ENCODE measurements around the gene PIP5K1C. TPM values are rescaled to one million over a fixed set of nuclear protein-coding genes. Genes with fewer than 3 reads are reported as not detected.

Gene PIP5K1C
- total RNA-seq, 1 donor from 2014 or later = 8.6 TPM

GRCh38 chr19:3605770-3606169, 94.5 kb downstream of the PIP5K1C start:
- H4K20me1 ChIP-seq (ENCODE audit: low read depth) = no peaks in the 10 kb centered on the region
- no peak for DNase-seq (ENCODE audit: low spot score)
- TF ChIP-seq EZH2 (IDR thresholded peaks at IDR 0.05) (no peak), CTCF (IDR thresholded peaks at IDR 0.05) (no peak), EZH2phosphoT487 (IDR thresholded peaks at IDR 0.05) (no peak)
- H3K27ac ChIP-seq = no peak overlapping the region
- H3K4me1 ChIP-seq = peaks cover 12% of the 10 kb centered on the region
- H3K27me3 ChIP-seq = peaks cover 37% of the 10 kb centered on the region
- peaks cover 14% of the 10 kb centered on the region for H3F3A ChIP-seq (ENCODE audit: low read depth)
- no peaks in the 10 kb centered on the region for H3K36me3 ChIP-seq
- no peaks in the 10 kb centered on the region for H3K79me2 ChIP-seq (ENCODE audit: low read depth)
- peaks cover 7% of the 10 kb centered on the region for H3K27me3 Mint-ChIP-seq (ENCODE audit: insufficient read depth, low read depth)
- H3K27ac Mint-ChIP-seq = no peak overlapping the region
- H3K4me3 Mint-ChIP-seq = no peak overlapping the region
- no peak overlapping the region for H3K4me2 ChIP-seq
- peaks cover 11% of the 10 kb centered on the region for H3K4me1 Mint-ChIP-seq
- no peaks in the 10 kb centered on the region for H3K9me3 Mint-ChIP-seq
- no peaks in the 10 kb centered on the region for H3K36me3 Mint-ChIP-seq
- H3K9me3 ChIP-seq (ENCODE audit: low read depth) = no peaks in the 10 kb centered on the region
- no peak overlapping the region for H3K4me3 ChIP-seq
- H3K9ac ChIP-seq = no peak overlapping the region
- no peak overlapping the region for H2AFZ ChIP-seq (replicated peaks)

- Histone ChIP-seq H3K27me3 (peaks cover 37% of the 10 kb centered on the region), H3K79me2 (ENCODE audit: low read depth) (no peaks in the 10 kb centered on the region), H3K9ac (no peak overlapping the region), H3K27ac (no peak overlapping the region), H3F3A (ENCODE audit: low read depth) (peaks cover 14% of the 10 kb centered on the region), H3K36me3 (no peaks in the 10 kb centered on the region), H4K20me1 (ENCODE audit: low read depth) (no peaks in the 10 kb centered on the region), H3K4me3 (no peak overlapping the region), H3K4me2 (no peak overlapping the region), H3K9me3 (ENCODE audit: low read depth) (no peaks in the 10 kb centered on the region), H3K4me1 (peaks cover 12% of the 10 kb centered on the region), H2AFZ (replicated peaks) (no peak overlapping the region)
- Mint-ChIP-seq H3K9me3 (no peaks in the 10 kb centered on the region), H3K27ac (no peak overlapping the region), H3K27me3 (ENCODE audit: insufficient read depth, low read depth) (peaks cover 8% of the 10 kb centered on the region), H3K36me3 (no peaks in the 10 kb centered on the region), H3K4me1 (peaks cover 11% of the 10 kb centered on the region), H3K4me3 (no peak overlapping the region)
- DNase-seq (ENCODE audit: low spot score) = no peak
- TF ChIP-seq EZH2 (IDR thresholded peaks at IDR 0.05) = no peak
- no peak for TF ChIP-seq CTCF (IDR thresholded peaks at IDR 0.05)
- no peak for TF ChIP-seq EZH2phosphoT487 (IDR thresholded peaks at IDR 0.05)
These were observed 94.9 kb downstream of the PIP5K1C start for GRCh38 chr19:3605361-3605760.

GRCh38 chr19:3604987-3605343, 95.3 kb downstream of the PIP5K1C start:
- DNase-seq (ENCODE audit: low spot score) = no peak
- Mint-ChIP-seq H3K4me3 (no peak overlapping the region), H3K27ac (peak overlapping the region; percentile 78), H3K27me3 (ENCODE audit: insufficient read depth, low read depth) (peaks cover 8% of the 10 kb centered on the region), H3K9me3 (no peaks in the 10 kb centered on the region), H3K36me3 (no peaks in the 10 kb centered on the region), H3K4me1 (peaks cover 11% of the 10 kb centered on the region)
- Histone ChIP-seq H2AFZ (replicated peaks) (no peak overlapping the region), H3F3A (ENCODE audit: low read depth) (peaks cover 14% of the 10 kb centered on the region), H3K9me3 (ENCODE audit: low read depth) (no peaks in the 10 kb centered on the region), H3K4me3 (no peak overlapping the region), H3K4me1 (peaks cover 12% of the 10 kb centered on the region), H3K9ac (no peak overlapping the region), H3K79me2 (ENCODE audit: low read depth) (no peaks in the 10 kb centered on the region), H3K4me2 (no peak overlapping the region), H3K27ac (no peak overlapping the region), H4K20me1 (ENCODE audit: low read depth) (no peaks in the 10 kb centered on the region), H3K36me3 (no peaks in the 10 kb centered on the region), H3K27me3 (peaks cover 37% of the 10 kb centered on the region)
- no peak for TF ChIP-seq EZH2phosphoT487 (IDR thresholded peaks at IDR 0.05)
- TF ChIP-seq EZH2 (IDR thresholded peaks at IDR 0.05) = no peak
- TF ChIP-seq CTCF (IDR thresholded peaks at IDR 0.05) = no peak
